Measurements from ENCODE around the gene TMEM200A.

The TMEM200A gene

DNA sequence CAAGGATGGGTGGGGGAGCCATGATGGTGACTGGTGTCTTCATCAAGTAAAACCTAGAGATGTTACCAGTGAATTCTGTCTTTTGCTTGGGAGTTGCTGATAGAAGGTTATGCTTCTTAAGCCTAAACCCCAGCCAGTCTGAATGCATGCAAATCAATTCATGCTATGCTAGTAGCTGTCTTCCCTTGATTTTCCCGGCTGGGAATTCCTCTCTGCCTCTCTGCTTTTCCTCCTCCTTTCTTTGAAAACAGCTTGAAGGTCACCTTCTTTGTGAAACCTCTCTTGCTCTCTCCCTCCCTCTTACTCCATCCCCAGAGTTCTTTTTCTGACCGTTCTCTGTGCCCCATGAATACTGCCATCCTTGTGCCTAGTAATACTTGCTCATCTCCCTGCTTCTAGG lies 58.9 kb downstream of the TMEM200A start:
- no peak for TF ChIP-seq CTCF (conservative IDR thresholded peaks at IDR 0.05; ENCODE audit: low read depth)
- CTCF ChIA-PET = no interaction called here

DNA sequence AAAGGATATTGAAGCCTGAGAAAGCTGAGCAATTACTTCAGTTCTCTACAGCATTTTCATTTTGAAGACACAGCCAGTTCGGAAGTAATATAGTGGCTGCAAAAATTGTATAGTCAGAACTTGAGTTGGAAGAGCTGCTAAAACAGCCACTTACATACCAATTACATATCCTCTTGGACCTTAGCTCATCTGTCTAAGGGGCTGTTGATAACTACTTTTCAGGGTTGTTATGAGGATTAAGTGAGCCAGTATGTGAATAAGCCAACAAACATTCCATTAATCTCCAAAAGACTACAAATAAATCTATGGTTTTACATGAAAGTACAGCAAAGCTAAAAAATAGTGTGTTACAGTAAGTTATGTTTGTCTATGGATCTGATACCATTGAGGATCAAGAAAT lies 59.7 kb downstream of the TMEM200A start:
- no peak overlapping the region for H3K27ac ChIP-seq
- POLR2A ChIA-PET (ENCODE audit: low non-redundant PET) = no interaction called here
- CTCF ChIA-PET = no interaction called here
- no peak for DNase-seq (ENCODE audit: low spot score)
- no peak for TF ChIP-seq CTCF (conservative IDR thresholded peaks at IDR 0.05; ENCODE audit: low read depth)

More for the DNA sequence above, 58.9 kb downstream of the TMEM200A start:
- no peak for DNase-seq (ENCODE audit: low spot score)
- POLR2A ChIA-PET (ENCODE audit: low non-redundant PET) = no interaction called here
- no peak overlapping the region for H3K27ac ChIP-seq

DNA sequence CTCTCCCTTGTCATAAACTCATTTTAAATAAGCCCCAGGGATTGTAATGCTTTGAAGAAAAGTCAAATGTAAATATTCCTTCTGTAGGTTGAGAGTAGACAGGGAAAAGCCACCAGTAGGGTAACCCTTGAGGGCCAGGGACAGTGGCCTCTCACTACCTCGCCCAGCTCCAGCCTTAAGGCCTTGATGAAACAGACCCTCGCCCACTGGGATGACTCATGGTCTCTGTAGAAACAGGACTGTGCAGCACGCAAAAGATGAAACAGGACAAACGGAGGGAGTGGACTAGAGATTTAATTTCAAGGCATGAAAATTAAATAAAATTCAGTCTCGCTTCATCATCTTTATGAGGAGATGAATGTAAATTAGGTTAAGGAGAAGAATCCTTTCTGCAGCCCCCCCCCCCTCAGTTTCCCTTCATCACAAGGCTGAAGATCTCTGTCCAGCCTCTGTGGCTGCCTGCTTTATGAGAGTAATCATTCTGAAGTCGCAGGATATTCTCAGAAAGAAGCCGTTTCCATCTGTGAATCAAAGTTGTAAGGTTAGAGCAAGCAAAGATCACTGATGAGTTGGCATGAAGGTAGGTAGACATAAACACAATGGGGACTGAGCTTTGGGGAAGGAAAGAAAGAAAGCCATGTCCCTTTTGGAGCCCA lies 60.4 kb downstream of the TMEM200A start:
- ChIA-PET POLR2A (ENCODE audit: low non-redundant PET) (no interaction called here), CTCF (interaction anchor here (0.6 kb wide), 1 partner anchor 104 kb away, joined by 3 read pairs; no protein-coding TSS in a partner anchor)
- no peak for DNase-seq (ENCODE audit: low spot score)
- no peak overlapping the region for H3K27ac ChIP-seq
- TF ChIP-seq CTCF (conservative IDR thresholded peaks at IDR 0.05; ENCODE audit: low read depth) = no peak

DNA sequence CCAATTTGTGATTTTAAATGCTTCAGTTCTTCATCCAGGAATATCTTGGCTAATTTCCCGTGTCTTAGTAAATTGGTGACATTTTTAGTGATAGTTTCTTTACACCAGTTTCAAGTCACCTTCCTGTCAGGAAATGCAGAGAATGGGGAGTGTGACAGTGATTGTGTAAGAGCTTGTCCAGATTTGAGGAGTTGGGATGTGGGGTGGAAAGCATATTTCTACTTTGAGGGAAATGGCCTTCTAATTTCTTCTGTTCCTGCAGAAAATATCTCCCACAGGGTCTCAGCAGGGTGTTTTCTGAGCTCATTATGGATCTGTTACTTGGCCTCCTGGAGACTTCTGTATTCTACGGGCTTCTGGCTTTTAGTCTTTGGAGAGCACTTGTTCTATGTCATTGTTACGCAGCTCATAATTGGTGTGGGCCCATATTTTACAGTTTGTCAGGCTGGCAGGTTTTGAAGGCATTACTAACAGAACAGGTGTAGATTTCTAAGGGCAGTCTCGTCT lies 65.6 kb downstream of the TMEM200A start:
- DNase-seq (ENCODE audit: low spot score) = no peak
- CTCF ChIA-PET = no interaction called here
- TF ChIP-seq CTCF (conservative IDR thresholded peaks at IDR 0.05; ENCODE audit: low read depth) = no peak
- no peak overlapping the region for H3K27ac ChIP-seq
- POLR2A ChIA-PET (ENCODE audit: low non-redundant PET) = no interaction called here

GRCh38 chr6:130432838-130433237 lies 67.0 kb downstream of the TMEM200A start:
- DNase-seq (ENCODE audit: low spot score) = no peak
- ChIA-PET POLR2A (ENCODE audit: low non-redundant PET) (no interaction called here), CTCF (no interaction called here)
- H3K27ac ChIP-seq = no peak overlapping the region
- no peak for TF ChIP-seq CTCF (conservative IDR thresholded peaks at IDR 0.05; ENCODE audit: low read depth)

- CTCF ChIA-PET = interaction anchor here (0.6 kb wide), 2 partner anchors 131 to 438 kb away, joined by 3 to 4 read pairs; no protein-coding TSS in a partner anchor
- POLR2A ChIA-PET (ENCODE audit: low non-redundant PET) = no interaction called here
- H3K27ac ChIP-seq = no peak overlapping the region
- peak; percentile 12 for DNase-seq (ENCODE audit: low spot score)
- TF ChIP-seq CTCF (conservative IDR thresholded peaks at IDR 0.05; ENCODE audit: low read depth) = no peak
Observed at GRCh38 chr6:130434174-130434873, 68.5 kb downstream of the TMEM200A start.

Measured in RWPE1 (cell line).